Upper lobe of left lung (tissue), 6 donors: ENCODE data around the gene MED12. TPM values are rescaled to one million over a fixed set of nuclear protein-coding genes. Genes with fewer than 3 reads are reported as not detected.

ENCODE experiments used
- ATAC-seq, 2 donors: fragments of 200-7000 bp; cut with Tn5 transposase; one replicate each; pipeline ENCODE4 v1.9.1; 2022; ENCODE audit warnings: mild to moderate bottlenecking in 2 of 2, moderate library complexity in 2 of 2; ENCODE audit not compliant: low FRiP score in 2 of 2
- DNase-seq, 2 donors: peaks; one replicate each; pipeline ENCODE4 v3.0.0-alpha.2; 2019 to 2020
- H3K27ac ChIP-seq, 4 donors: fragments of 200-600 bp; sonication (generic); one replicate each; pipeline ENCODE4 v1.5.1; 2016 to 2019
- H3K27me3 ChIP-seq, 4 donors: fragments of 200-600 bp; sonication (generic); one replicate each; pipeline ENCODE4 v1.5.1; 2017 to 2019
- H3K36me3 ChIP-seq, 4 donors: fragments of 200-600 bp; sonication (generic); one replicate each; pipeline ENCODE4 v1.5.1; 2016 to 2019
- H3K4me1 ChIP-seq, 4 donors: fragments of 200-600 bp; sonication (generic); one replicate each; pipeline ENCODE4 v1.5.1; 2018 to 2019
- H3K4me3 ChIP-seq, 4 donors: fragments of 200-600 bp; sonication (generic); one replicate each; pipeline ENCODE4 v1.5.1; 2017 to 2019; ENCODE audit warnings: mild to moderate bottlenecking in 2 of 4, moderate library complexity in 1 of 4
- H3K9me3 ChIP-seq, 4 donors: fragments of 200-600 bp; sonication (generic); one replicate each; pipeline ENCODE4 v1.5.1; 2018 to 2019
- EP300 ChIP-seq, 4 donors: sonication (generic); formaldehyde crosslinking; IDR thresholded peaks; one replicate each; pipeline ENCODE4 v1.5.1; 2017; ENCODE audit warnings: antibody characterized with exemption in 4 of 4, control low read depth in 2 of 4
- POLR2A ChIP-seq, 4 donors: fragments of 450-650 bp; IDR thresholded peaks; one replicate each; pipeline ENCODE4 v1.5.1; 2016 to 2017; ENCODE audit warnings: antibody characterized with exemption in 4 of 4, mild to moderate bottlenecking in 2 of 4
- POLR2AphosphoS5 ChIP-seq, 2 donors: sonication (generic); formaldehyde crosslinking; IDR thresholded peaks; one replicate each; pipeline ENCODE4 v1.5.1; 2017; ENCODE audit warnings: antibody characterized with exemption in 2 of 2
- WGBS, 2 donors: methylation state at CpG; one replicate each; pipeline ENCODE4 v1.1.5; 2017 to 2018; 5-methylcytosine and 5-hydroxymethylcytosine counted together
- total RNA-seq, 6 donors: library from RNA; depleted of rRNA in 4 of 6; stranded (reverse); fragments of >200 nt in 4 of 6; gene quantifications; one replicate each; pipeline versions ENCODE4 v1.1.0 to v1.2.1, GENCODE V29; 2016 to 2021
- TF ChIP-seq, protein P1 (sequence below), 6 experiments: fragments of 450-650 bp in 4 of 6; fragments of 200-600 bp in 2 of 6; sonication (generic) in 2 of 6; IDR thresholded peaks; one replicate each; pipeline ENCODE4 v1.5.1; 2016 to 2019; ENCODE audit warnings: antibody characterized with exemption in 6 of 6
- donor health status: DM: no; HTN: no; CAD: no; lungs with moderate emphysema.
- donor health status: DM: no; HTN: yes; CAD: no; lungs with severe emphysema.

MED12 gene
- total RNA-seq, 6 donors from 2014 or later: 21.7 to 188 (median 42.2) TPM

DNA sequence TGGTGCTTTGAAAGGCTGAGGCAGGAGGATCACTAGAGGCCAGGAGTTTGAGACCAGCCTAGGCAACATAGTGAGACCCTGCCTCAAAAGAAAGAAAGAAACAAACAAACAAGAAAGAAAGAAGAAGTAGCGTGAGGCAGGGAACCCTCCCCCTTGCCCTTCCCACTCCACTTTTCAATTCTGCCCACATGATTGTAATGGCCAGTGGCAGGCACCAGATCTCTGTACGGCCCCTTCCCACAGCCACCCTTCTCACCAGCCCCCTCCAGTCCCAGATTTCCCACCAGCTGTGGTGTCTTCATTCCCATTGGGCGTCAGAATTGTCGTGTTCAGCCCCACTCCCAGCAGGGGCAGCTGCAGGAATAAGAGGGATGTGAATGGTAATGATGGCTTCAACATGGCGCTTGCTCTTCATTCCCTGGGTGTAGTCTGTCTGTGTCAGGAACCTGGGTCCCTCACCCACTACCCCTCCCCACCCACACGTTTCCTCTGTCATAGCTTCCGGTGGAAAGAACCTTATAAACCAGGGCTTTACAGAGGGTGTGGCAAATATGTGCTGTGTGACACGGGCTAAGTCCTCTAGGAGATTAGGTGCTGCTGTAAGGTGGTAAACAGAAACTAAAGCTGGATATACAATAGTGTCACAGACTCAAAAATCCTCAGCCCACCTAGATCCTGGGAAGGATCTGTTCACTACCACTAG, 7.1 kb upstream of the MED12 start, which contains the start of gene IL2RG:
IL2RG (minus strand) TSS at position 437 of the 703 bp plus-strand sequence; CDS start at position 399, 38 bp downstream.
- ATAC-seq (peak; percentile 59 to 62), DNase-seq (peak in 1 of 2 donors; percentile 53)
- peaks cover 0 to 4% (median 0%) of the 10 kb centered on the region in 4 donors for H3K4me1 ChIP-seq
- H3K27ac ChIP-seq: peak within 1 kb of the TSS; percentile 40 to 78 (median 61)
- H3K36me3 ChIP-seq: no peaks in the 10 kb centered on the region
- no peaks in the 10 kb centered on the region for H3K27me3 ChIP-seq
- peak; percentile 18 to 70 for TF ChIP-seq POLR2AphosphoS5 (IDR thresholded peaks at IDR 0.05)
- TF ChIP-seq, protein P1, sequence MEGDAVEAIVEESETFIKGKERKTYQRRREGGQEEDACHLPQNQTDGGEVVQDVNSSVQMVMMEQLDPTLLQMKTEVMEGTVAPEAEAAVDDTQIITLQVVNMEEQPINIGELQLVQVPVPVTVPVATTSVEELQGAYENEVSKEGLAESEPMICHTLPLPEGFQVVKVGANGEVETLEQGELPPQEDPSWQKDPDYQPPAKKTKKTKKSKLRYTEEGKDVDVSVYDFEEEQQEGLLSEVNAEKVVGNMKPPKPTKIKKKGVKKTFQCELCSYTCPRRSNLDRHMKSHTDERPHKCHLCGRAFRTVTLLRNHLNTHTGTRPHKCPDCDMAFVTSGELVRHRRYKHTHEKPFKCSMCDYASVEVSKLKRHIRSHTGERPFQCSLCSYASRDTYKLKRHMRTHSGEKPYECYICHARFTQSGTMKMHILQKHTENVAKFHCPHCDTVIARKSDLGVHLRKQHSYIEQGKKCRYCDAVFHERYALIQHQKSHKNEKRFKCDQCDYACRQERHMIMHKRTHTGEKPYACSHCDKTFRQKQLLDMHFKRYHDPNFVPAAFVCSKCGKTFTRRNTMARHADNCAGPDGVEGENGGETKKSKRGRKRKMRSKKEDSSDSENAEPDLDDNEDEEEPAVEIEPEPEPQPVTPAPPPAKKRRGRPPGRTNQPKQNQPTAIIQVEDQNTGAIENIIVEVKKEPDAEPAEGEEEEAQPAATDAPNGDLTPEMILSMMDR (IDR thresholded peaks at IDR 0.05): no peak
- TF ChIP-seq POLR2A (IDR thresholded peaks at IDR 0.05): peak in 2 of 4 donors; percentile 57 to 72
- TF ChIP-seq EP300 (IDR thresholded peaks at IDR 0.05): no peak
- peak within 1 kb of the TSS in 2 of 4 donors; percentile 25 to 36 for H3K4me3 ChIP-seq
- H3K9me3 ChIP-seq: no peaks in the 10 kb centered on the region
- 49 to 54% methylated on average over 6 to 8 of the region's 8 CpGs for WGBS, 2 donors

DNA sequence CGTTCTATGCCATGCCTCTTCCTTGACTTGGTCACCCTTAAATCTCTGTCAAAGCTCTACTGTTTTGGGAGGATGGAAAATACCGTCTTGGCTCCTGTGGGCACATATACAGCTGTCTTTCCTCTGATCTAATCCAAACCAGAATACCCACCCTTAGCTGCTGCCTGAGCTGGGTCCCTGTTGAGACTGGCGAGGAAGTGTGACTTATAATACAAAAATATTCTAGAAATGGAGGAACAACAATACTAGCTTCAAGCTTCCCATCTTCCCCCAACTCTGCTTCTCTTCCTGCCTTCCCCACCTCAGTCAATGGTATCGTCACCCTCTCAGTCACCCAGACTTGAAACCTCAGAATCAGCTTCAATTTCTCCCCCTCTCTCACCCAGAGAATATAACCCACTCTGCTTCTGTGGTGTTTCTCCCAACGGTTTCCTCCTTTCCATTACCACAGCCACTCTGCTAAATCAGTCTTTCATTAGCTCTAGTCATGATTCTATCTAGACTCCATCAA, 6.4 kb upstream of the MED12 start:
- Histone ChIP-seq H3K4me3 (peak overlapping the region in 1 of 4 donors; percentile 36), H3K36me3 (no peaks in the 10 kb centered on the region), H3K27me3 (no peaks in the 10 kb centered on the region), H3K27ac (peak overlapping the region; percentile 35 to 78 (median 61)), H3K9me3 (no peaks in the 10 kb centered on the region), H3K4me1 (peaks cover 0 to 4% (median 0%) of the 10 kb centered on the region in 4 donors)
- TF ChIP-seq, protein P1 (IDR thresholded peaks at IDR 0.05): no peak
- TF ChIP-seq EP300 (IDR thresholded peaks at IDR 0.05): no peak
- no peak for TF ChIP-seq POLR2A (IDR thresholded peaks at IDR 0.05)
- no peak for TF ChIP-seq POLR2AphosphoS5 (IDR thresholded peaks at IDR 0.05)
- WGBS, 2 donors: 48 to 51% methylated on average over 5 of the region's 5 CpGs
- DNase-seq (no peak), ATAC-seq (no peak)

DNA sequence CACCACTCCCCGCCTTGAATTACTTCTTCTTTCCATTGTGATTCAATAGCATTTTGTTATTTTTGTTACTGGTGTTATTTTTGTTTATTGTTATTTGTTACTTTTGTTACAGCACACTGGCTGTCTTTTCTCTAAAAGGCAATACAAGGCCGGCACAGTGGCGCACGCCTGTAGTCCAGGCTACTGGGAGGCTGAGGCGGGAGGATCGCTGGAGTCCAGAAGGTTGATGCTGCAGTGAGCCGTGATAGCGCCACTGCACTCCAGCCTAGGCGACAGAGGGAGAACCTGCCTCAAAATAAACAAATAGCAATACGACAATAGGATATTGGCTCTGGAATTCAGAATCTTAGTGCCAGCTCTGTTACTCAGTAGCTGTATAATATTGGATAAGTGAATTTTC, 1.0 kb upstream of the MED12 start:
- WGBS, 2 donors: 77 to 89% methylated on average over 10 of the region's 10 CpGs
- TF ChIP-seq POLR2A (IDR thresholded peaks at IDR 0.05) (no peak), EP300 (IDR thresholded peaks at IDR 0.05) (no peak), POLR2AphosphoS5 (IDR thresholded peaks at IDR 0.05) (no peak)
- TF ChIP-seq, protein P1 (IDR thresholded peaks at IDR 0.05): no peak
- H3K9me3 ChIP-seq: no peaks in the 10 kb centered on the region
- H3K36me3 ChIP-seq: peaks cover 0 to 16% (median 6%) of the 10 kb centered on the region in 4 donors
- H3K4me3 ChIP-seq: no peak overlapping the region
- ATAC-seq: no peak
- peaks cover 0 to 4% (median 0%) of the 10 kb centered on the region in 4 donors for H3K4me1 ChIP-seq
- no peaks in the 10 kb centered on the region for H3K27me3 ChIP-seq
- H3K27ac ChIP-seq: no peak overlapping the region
- no peak for DNase-seq

DNA sequence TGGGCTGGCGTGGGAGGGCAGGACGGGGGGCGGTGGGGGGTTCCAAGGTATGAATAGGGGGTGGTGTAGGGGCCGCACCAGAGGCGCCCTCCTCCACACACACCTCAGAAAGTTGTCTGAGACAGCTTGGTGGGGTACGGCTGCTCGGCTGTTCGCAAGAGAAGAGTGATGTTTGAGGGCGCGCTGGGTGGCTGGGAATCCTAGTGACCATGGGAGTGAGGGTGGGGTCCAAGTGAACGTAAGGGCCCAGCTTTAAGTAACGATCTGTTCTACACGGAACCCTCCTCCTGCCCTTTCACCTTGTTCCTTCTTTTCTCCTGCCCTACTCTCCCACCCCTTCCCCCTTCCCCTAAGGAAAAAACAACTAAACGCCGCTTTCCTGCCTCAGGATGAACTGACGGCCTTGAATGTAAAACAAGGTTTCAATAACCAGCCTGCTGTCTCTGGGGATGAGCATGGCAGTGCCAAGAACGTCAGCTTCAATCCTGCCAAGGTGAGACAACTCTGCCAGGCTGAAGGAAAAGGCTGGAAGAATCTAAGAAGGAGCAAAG, 664 bp downstream of the MED12 start:
- 8 to 23% methylated on average over 11 to 12 of the region's 17 CpGs for WGBS, 2 donors

More for the DNA sequence above, 664 bp downstream of the MED12 start:
- Histone ChIP-seq H3K36me3 (peaks cover 0 to 33% (median 14%) of the 10 kb centered on the region in 4 donors), H3K9me3 (no peaks in the 10 kb centered on the region), H3K27ac (peak overlapping the region; percentile 80 to 93 (median 92)), H3K27me3 (no peaks in the 10 kb centered on the region), H3K4me1 (peaks cover 0 to 4% (median 0%) of the 10 kb centered on the region in 4 donors), H3K4me3 (peak overlapping the region; percentile 24 to 74 (median 62))
- TF ChIP-seq, protein P1 (IDR thresholded peaks at IDR 0.05): no peak
- DNase-seq: no peak
- ATAC-seq: peak; percentile 65 to 68
